ENCODE results near the gene PHACTR4.

The PHACTR4 gene

DNA sequence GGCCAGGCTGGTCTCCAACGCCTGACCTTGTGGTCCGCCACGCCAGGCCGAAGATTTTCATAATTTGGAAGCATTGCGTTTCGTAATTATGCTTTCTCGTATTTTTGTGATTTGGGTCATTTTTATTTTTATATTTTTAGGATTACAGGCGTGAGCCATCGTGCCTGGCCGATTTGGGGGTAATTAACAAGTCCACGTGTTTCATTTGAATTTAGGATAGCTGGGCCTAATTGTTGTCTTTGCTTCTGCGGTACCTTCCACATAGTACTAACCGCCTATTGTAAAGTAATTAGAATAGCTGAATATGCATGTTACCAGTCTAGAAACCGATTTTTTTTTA lies 137.3 kb downstream of the PHACTR4 start:
- no peak for DNase-seq
- peak overlapping the region; percentile 50 for H3K14ac ChIP-seq (ENCODE audit: low read length)

DNA sequence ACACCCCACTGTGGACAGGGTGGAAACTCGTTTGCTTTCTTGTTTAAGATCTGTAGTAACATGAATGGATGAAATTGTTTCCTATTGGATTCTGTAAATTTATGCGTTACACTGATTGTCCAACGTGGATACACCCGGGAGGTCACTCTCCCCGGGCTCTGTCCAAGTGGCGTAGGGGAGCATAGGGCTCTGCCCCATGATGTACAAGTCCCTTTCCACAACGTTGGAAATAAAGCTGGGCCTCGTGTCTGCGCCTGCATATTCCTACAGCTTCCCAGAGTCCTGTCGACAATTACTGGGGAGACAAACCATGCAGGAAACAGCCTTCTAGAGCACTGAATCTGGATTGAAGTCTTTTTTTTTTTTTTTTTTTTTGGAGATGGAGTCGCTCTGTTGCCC lies 137.7 kb downstream of the PHACTR4 start:
- no peaks in the 10 kb centered on the region for H3K27me3 ChIP-seq (ENCODE audit: insufficient read depth, low read length)
- H2AK5ac ChIP-seq (ENCODE audit: low read length), result no peak overlapping the region
- no peak overlapping the region for H2BK120ac ChIP-seq (ENCODE audit: insufficient read depth, low read length, poor library complexity)
- H4K8ac ChIP-seq (ENCODE audit: low read depth, low read length), result peak overlapping the region; percentile 71
- peak overlapping the region; percentile 92 for H3K27ac ChIP-seq (ENCODE audit: low read depth, low read length)
- H3K4ac ChIP-seq (ENCODE audit: low read depth, low read length), result peak overlapping the region; percentile 93
- WGBS (ENCODE audit: extremely low coverage, insufficient coverage, insufficient read length), result no CpG with 5 or more reads among the region's 11 CpGs
- H3K9me3 ChIP-seq (ENCODE audit: insufficient read depth, low read depth, low read length), result no peaks in the 10 kb centered on the region
- peaks cover 37 to 42% of the 10 kb centered on the region in 2 experiments for H3K36me3 ChIP-seq (ENCODE audit: control insufficient read depth in 1 of 2, insufficient read depth in 2 of 2, low read length in 2 of 2)
- peak overlapping the region; percentile 85 for H2BK5ac ChIP-seq (ENCODE audit: low read depth, low read length, poor library complexity)
- peaks cover 28% of the 10 kb centered on the region for H3K79me1 ChIP-seq (ENCODE audit: low read length)
- H2BK12ac ChIP-seq (ENCODE audit: low read length), result no peak overlapping the region
- H2AFZ ChIP-seq (ENCODE audit: insufficient read depth, low read length, poor library complexity), result no peak overlapping the region
- peak in 1 of 2 donors; percentile 12 for DNase-seq
- peak overlapping the region; percentile 84 for H3K4me2 ChIP-seq (ENCODE audit: low read length)
- H3K18ac ChIP-seq (ENCODE audit: low read length), result peak overlapping the region; percentile 88
- H3K14ac ChIP-seq (ENCODE audit: low read length), result peak overlapping the region; percentile 85
- peaks cover 19% of the 10 kb centered on the region for H3K79me2 ChIP-seq (ENCODE audit: control insufficient read depth, insufficient read depth, low read length, poor library complexity)
- H4K91ac ChIP-seq (ENCODE audit: low read depth, low read length), result peak overlapping the region; percentile 61
- H4K12ac ChIP-seq (ENCODE audit: low read depth, low read length), result peak overlapping the region; percentile 19
- H3K4me3 ChIP-seq (ENCODE audit: low read depth, low read length), result peak overlapping the region; percentile 93
- H3K9ac ChIP-seq (ENCODE audit: low read length), result peak overlapping the region; percentile 95
- peaks cover 0 to 6% of the 10 kb centered on the region in 2 experiments for H3K4me1 ChIP-seq (ENCODE audit: control insufficient read depth in 1 of 2, insufficient read depth in 2 of 2, low read length in 2 of 2)
- H3K23ac ChIP-seq (ENCODE audit: low read length), result no peak overlapping the region

More for the DNA sequence above, 137.3 kb downstream of the PHACTR4 start:
- no peak overlapping the region for H2BK12ac ChIP-seq (ENCODE audit: low read length)
- H3K36me3 ChIP-seq (ENCODE audit: control insufficient read depth in 1 of 2, insufficient read depth in 2 of 2, low read length in 2 of 2), result peaks cover 35 to 39% of the 10 kb centered on the region in 2 experiments
- H4K12ac ChIP-seq (ENCODE audit: low read depth, low read length), result no peak overlapping the region
- H3K79me2 ChIP-seq (ENCODE audit: control insufficient read depth, insufficient read depth, low read length, poor library complexity), result peaks cover 19% of the 10 kb centered on the region
- H3K27me3 ChIP-seq (ENCODE audit: insufficient read depth, low read length), result no peaks in the 10 kb centered on the region
- H2BK120ac ChIP-seq (ENCODE audit: insufficient read depth, low read length, poor library complexity), result peak overlapping the region; percentile 18
- peak overlapping the region; percentile 50 for H3K18ac ChIP-seq (ENCODE audit: low read length)
- H3K9me3 ChIP-seq (ENCODE audit: insufficient read depth, low read depth, low read length), result no peaks in the 10 kb centered on the region
- WGBS (ENCODE audit: extremely low coverage, insufficient coverage, insufficient read length), result no CpG with 5 or more reads among the region's 14 CpGs
- H3K4me3 ChIP-seq (ENCODE audit: low read depth, low read length), result peak overlapping the region; percentile 93
- peak overlapping the region; percentile 84 for H3K4me2 ChIP-seq (ENCODE audit: low read length)
- peak overlapping the region; percentile 37 for H2BK5ac ChIP-seq (ENCODE audit: low read depth, low read length, poor library complexity)
- no peak overlapping the region for H3K23ac ChIP-seq (ENCODE audit: low read length)
- peak overlapping the region; percentile 95 for H3K9ac ChIP-seq (ENCODE audit: low read length)
- peak overlapping the region; percentile 95 for H3K4ac ChIP-seq (ENCODE audit: low read depth, low read length)
- H4K8ac ChIP-seq (ENCODE audit: low read depth, low read length), result peak overlapping the region; percentile 46
- H2AK5ac ChIP-seq (ENCODE audit: low read length), result no peak overlapping the region
- H3K79me1 ChIP-seq (ENCODE audit: low read length), result peaks cover 28% of the 10 kb centered on the region
- H2AFZ ChIP-seq (ENCODE audit: insufficient read depth, low read length, poor library complexity), result no peak overlapping the region
- peaks cover 0 to 6% of the 10 kb centered on the region in 2 experiments for H3K4me1 ChIP-seq (ENCODE audit: control insufficient read depth in 1 of 2, insufficient read depth in 2 of 2, low read length in 2 of 2)
- H4K91ac ChIP-seq (ENCODE audit: low read depth, low read length), result peak overlapping the region; percentile 25
- peak overlapping the region; percentile 92 for H3K27ac ChIP-seq (ENCODE audit: low read depth, low read length)

DNA sequence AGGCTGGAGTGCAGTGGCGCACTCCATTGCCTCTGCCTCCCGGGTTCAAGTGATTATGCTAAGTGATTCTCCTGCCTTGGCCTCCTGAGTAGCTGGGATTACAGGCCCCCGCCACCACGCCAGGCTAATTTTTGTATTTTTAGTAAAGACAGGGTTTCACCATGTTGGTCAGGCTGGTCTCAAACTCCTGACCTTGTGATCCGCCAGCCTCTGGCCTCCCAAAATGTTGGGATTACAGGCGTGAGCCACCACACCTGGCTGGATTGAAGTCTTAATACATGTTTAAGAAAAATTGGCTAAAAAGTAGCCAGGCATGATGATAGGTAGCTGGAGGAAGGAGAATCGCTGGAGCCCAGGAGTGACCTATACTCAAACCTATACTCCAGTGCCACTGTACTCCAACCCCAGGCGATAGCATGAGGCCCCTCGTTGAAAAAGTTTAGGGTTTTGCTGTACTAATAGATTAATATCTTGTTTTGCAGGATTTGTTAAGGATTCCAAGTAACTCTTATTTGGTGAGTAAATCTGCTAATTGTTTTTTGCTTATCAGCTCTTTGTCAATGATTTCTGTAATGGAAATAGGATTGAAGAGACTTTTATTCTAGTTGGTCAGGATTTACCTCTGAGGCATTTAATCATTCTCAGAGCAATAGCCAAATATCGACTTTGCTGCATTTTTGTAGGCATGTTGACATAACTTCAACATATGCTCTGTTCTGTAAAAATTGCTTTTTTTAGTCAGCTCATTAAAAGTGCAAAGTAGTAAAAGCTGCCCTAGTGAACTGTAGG lies 138.3 kb downstream of the PHACTR4 start:
- H3K23ac ChIP-seq (ENCODE audit: low read length), result no peak overlapping the region
- peak overlapping the region; percentile 96 for H3K9ac ChIP-seq (ENCODE audit: low read length)
- peak overlapping the region; percentile 84 for H3K4ac ChIP-seq (ENCODE audit: low read depth, low read length)
- no peak overlapping the region for H2AFZ ChIP-seq (ENCODE audit: insufficient read depth, low read length, poor library complexity)
- peak overlapping the region; percentile 48 for H3K14ac ChIP-seq (ENCODE audit: low read length)
- H3K4me1 ChIP-seq (ENCODE audit: control insufficient read depth in 1 of 2, insufficient read depth in 2 of 2, low read length in 2 of 2), result peaks cover 0 to 6% of the 10 kb centered on the region in 2 experiments
- no peak for DNase-seq
- H3K79me1 ChIP-seq (ENCODE audit: low read length), result peaks cover 28% of the 10 kb centered on the region
- H3K36me3 ChIP-seq (ENCODE audit: control insufficient read depth in 1 of 2, insufficient read depth in 2 of 2, low read length in 2 of 2), result peaks cover 37 to 42% of the 10 kb centered on the region in 2 experiments
- H2BK120ac ChIP-seq (ENCODE audit: insufficient read depth, low read length, poor library complexity), result peak overlapping the region; percentile 58
- peak overlapping the region; percentile 92 for H3K27ac ChIP-seq (ENCODE audit: low read depth, low read length)
- peak overlapping the region; percentile 71 for H4K8ac ChIP-seq (ENCODE audit: low read depth, low read length)
- peaks cover 19% of the 10 kb centered on the region for H3K79me2 ChIP-seq (ENCODE audit: control insufficient read depth, insufficient read depth, low read length, poor library complexity)
- peak overlapping the region; percentile 84 for H3K4me2 ChIP-seq (ENCODE audit: low read length)
- WGBS (ENCODE audit: extremely low coverage, insufficient coverage, insufficient read length), result no CpG with 5 or more reads among the region's 10 CpGs
- H3K4me3 ChIP-seq (ENCODE audit: low read depth, low read length), result peak overlapping the region; percentile 93
- no peak overlapping the region for H4K12ac ChIP-seq (ENCODE audit: low read depth, low read length)
- peak overlapping the region; percentile 85 for H2BK5ac ChIP-seq (ENCODE audit: low read depth, low read length, poor library complexity)
- H4K91ac ChIP-seq (ENCODE audit: low read depth, low read length), result peak overlapping the region; percentile 61
- H3K9me3 ChIP-seq (ENCODE audit: insufficient read depth, low read depth, low read length), result no peaks in the 10 kb centered on the region
- peak overlapping the region; percentile 51 for H3K18ac ChIP-seq (ENCODE audit: low read length)
- no peaks in the 10 kb centered on the region for H3K27me3 ChIP-seq (ENCODE audit: insufficient read depth, low read length)
- no peak overlapping the region for H2BK12ac ChIP-seq (ENCODE audit: low read length)
- no peak overlapping the region for H2AK5ac ChIP-seq (ENCODE audit: low read length)

DNA sequence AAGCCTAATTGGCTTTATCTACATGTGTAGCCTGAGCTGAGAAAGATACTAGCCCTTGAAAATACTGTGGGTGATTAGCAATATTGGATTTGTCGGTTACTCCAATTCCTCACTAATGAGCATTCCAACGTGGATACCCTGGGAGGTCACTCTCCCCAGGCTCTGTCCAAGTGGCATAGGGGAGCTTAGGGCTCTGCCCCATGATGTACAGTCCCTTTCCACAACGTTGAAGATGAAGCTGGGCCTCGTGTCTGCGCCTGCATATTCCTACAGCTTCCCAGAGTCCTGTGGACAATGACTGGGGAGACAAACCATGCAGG lies 138.9 kb downstream of the PHACTR4 start:
- Histone ChIP-seq H3K79me2 (ENCODE audit: control insufficient read depth, insufficient read depth, low read length, poor library complexity) (peaks cover 19% of the 10 kb centered on the region), H4K12ac (ENCODE audit: low read depth, low read length) (no peak overlapping the region), H4K8ac (ENCODE audit: low read depth, low read length) (peak overlapping the region; percentile 34), H2AK5ac (ENCODE audit: low read length) (no peak overlapping the region), H3K4me1 (ENCODE audit: control insufficient read depth in 1 of 2, insufficient read depth in 2 of 2, low read length in 2 of 2) (peaks cover 0 to 6% of the 10 kb centered on the region in 2 experiments), H2BK120ac (ENCODE audit: insufficient read depth, low read length, poor library complexity) (no peak overlapping the region), H3K9ac (ENCODE audit: low read length) (peak overlapping the region; percentile 95), H4K91ac (ENCODE audit: low read depth, low read length) (peak overlapping the region; percentile 15), H3K9me3 (ENCODE audit: insufficient read depth, low read depth, low read length) (no peaks in the 10 kb centered on the region), H3K27ac (ENCODE audit: low read depth, low read length) (peak overlapping the region; percentile 92), H3K36me3 (ENCODE audit: control insufficient read depth in 1 of 2, insufficient read depth in 2 of 2, low read length in 2 of 2) (peaks cover 38 to 42% of the 10 kb centered on the region in 2 experiments), H3K27me3 (ENCODE audit: insufficient read depth, low read length) (no peaks in the 10 kb centered on the region), H3K4me3 (ENCODE audit: low read depth, low read length) (no peak overlapping the region), H3K4me2 (ENCODE audit: low read length) (peak overlapping the region; percentile 63), H2BK5ac (ENCODE audit: low read depth, low read length, poor library complexity) (peak overlapping the region; percentile 10), H3K18ac (ENCODE audit: low read length) (peak overlapping the region; percentile 17), H3K79me1 (ENCODE audit: low read length) (peaks cover 28% of the 10 kb centered on the region), H3K14ac (ENCODE audit: low read length) (no peak overlapping the region), H3K23ac (ENCODE audit: low read length) (no peak overlapping the region), H3K4ac (ENCODE audit: low read depth, low read length) (no peak overlapping the region), H2BK12ac (ENCODE audit: low read length) (no peak overlapping the region), H2AFZ (ENCODE audit: insufficient read depth, low read length, poor library complexity) (no peak overlapping the region)
- DNase-seq, result peak in 1 of 2 donors; percentile 48
- no CpG with 5 or more reads among the region's 5 CpGs for WGBS (ENCODE audit: extremely low coverage, insufficient coverage, insufficient read length)
